Ovary (tissue), 9 donors: ENCODE data around the gene EYS. TPM values are rescaled to one million over a fixed set of nuclear protein-coding genes. Genes with fewer than 3 reads are reported as not detected.
"Not testable (repeated sequence)": the region's sequence is repeated elsewhere in the genome, so short reads cannot be mapped to it uniquely, and the experiment has no call there.

ENCODE experiments used
- DNase-seq, 5 donors: peaks; one replicate each; pipeline ENCODE4 v3.0.0-alpha.2; 2019 to 2020
- H3K27ac ChIP-seq, 2 donors: fragments of 200-600 bp; one replicate each; pipeline versions ENCODE4 v1.5.1 to v1.8.0; 2019 to 2022
- H3K27me3 ChIP-seq: fragments of 200-600 bp; one replicate; pipeline ENCODE4 v1.8.0; 2022
- H3K36me3 ChIP-seq: fragments of 200-600 bp; sonication (generic); one replicate; pipeline ENCODE4 v1.5.1; 2019
- H3K4me1 ChIP-seq: one replicate; pipeline ENCODE4 v1.8.1; 2013; ENCODE audit warnings: mild to moderate bottlenecking, moderate library complexity; ENCODE audit not compliant: insufficient read depth
- H3K4me3 ChIP-seq: fragments of 200-600 bp; sonication (generic); one replicate; pipeline ENCODE4 v1.5.1; 2017
- H3K9me3 ChIP-seq, 2 donors: fragments of 200-600 bp in 1 of 2; sonication (generic) in 1 of 2; one replicate each; pipeline versions ENCODE4 v1.5.1 to v1.8.1; 2013 to 2019; ENCODE audit warnings: mild to moderate bottlenecking in 1 of 2, moderate library complexity in 1 of 2
- CTCF ChIP-seq, 3 donors: fragments of 450-650 bp in 2 of 3; fragments of 200-600 bp in 1 of 3; IDR thresholded peaks; one replicate each; pipeline versions ENCODE4 v1.5.1 to v1.8.0; 2016 to 2022; ENCODE audit warnings: antibody characterized with exemption in 3 of 3, mild to moderate bottlenecking in 1 of 3
- EP300 ChIP-seq: sonication (generic); formaldehyde crosslinking; IDR thresholded peaks from one replicate; pipeline ENCODE4 v1.6.1; 2017; ENCODE audit warnings: antibody characterized with exemption
- POLR2A ChIP-seq: fragments of 450-650 bp; IDR thresholded peaks from one replicate; pipeline ENCODE4 v1.6.1; 2017; ENCODE audit warnings: antibody characterized with exemption, mild to moderate bottlenecking, moderate library complexity
- WGBS, 3 donors: extraction: QIAGEN DNeasy Blood & Tissue Kit in 1 of 3; methylation state at CpG; one replicate each; pipeline versions ENCODE4 v1.1.5 to v1.1.7; 2013 to 2017; 5-methylcytosine and 5-hydroxymethylcytosine counted together
- intact Hi-C, 4 donors: fragments of 100-400 bp; cut with DNase I; formaldehyde crosslinking; loops; one replicate each; pipeline versions ENCODE4 v1.11.0 to v1.15.1; 2022 to 2023
- polyA plus RNA-seq, 2 donors: library from polyadenylated mRNA; stranded (reverse); fragments of 200-250 nt in 1 of 2; fragments of 350-450 nt in 1 of 2; fragmentation: Illumina TruSeq in 1 of 2; extraction: RNeasy Lipid Tissue Mini Kit (QIAGEN cat#74804) in 1 of 2; gene quantifications; one replicate each; pipeline ENCODE4 v1.2.3, GENCODE V29; 2013 to 2014
- total RNA-seq, 7 donors: library from RNA; depleted of rRNA in 2 of 7; stranded (reverse); fragments of >200 nt in 2 of 7; fragmentation: NEBNext Ultra II Directional in 3 of 7; extraction: Animal tissue kit (Norgen Biotek cat#: 25700) in 3 of 7; gene quantifications; one replicate each; pipeline versions ENCODE4 v1.1.0 to v1.2.4, GENCODE V29; 2016 to 2023
- donor health status: DM: no; HTN: no; CAD: no; lungs with moderate emphysema.
- donor health status: DM: no; HTN: no; CAD: no.
- donor health status: Bipolar disorder and iron deficiency.
- donor health status: DM: yes; HTN: yes; CAD: no.
- donor health status: DM: no; HTN: no; CAD: no.
- donor health status: DM: yes; HTN: yes; CAD: no.

The EYS gene
- total and polyA plus RNA-seq, 9 donors = under 0.01 to 0.03 (median 0.01) TPM; not detected in 6

- H3K4me1 ChIP-seq = no peaks in the 10 kb centered on the region
- TF ChIP-seq CTCF (IDR thresholded peaks at IDR 0.05) = no peak
- TF ChIP-seq POLR2A = no peak
- no peak for TF ChIP-seq EP300
- no peak overlapping the region for H3K27ac ChIP-seq
- no peak for DNase-seq
- H3K9me3 ChIP-seq = no peaks in the 10 kb centered on the region
- H3K27me3 ChIP-seq = no peaks in the 10 kb centered on the region
- no peak overlapping the region for H3K4me3 ChIP-seq
- no peaks in the 10 kb centered on the region for H3K36me3 ChIP-seq
- 18 to 23% (median 21%) methylated on average over 1 of the region's 1 CpG for whole genome bisulfite sequencing, 3 donors
- intact Hi-C loops = no loop called here
Observed at GRCh38 chr6:64040113-64040512, 1666.9 kb downstream of the EYS start.

GRCh38 chr6:64037427-64037826, 1669.6 kb downstream of the EYS start:
- DNase-seq = no peak
- no peak for TF ChIP-seq CTCF (IDR thresholded peaks at IDR 0.05)
- no peak for TF ChIP-seq POLR2A
- TF ChIP-seq EP300 = no peak
- Histone ChIP-seq H3K4me1 (no peaks in the 10 kb centered on the region), H3K9me3 (no peaks in the 10 kb centered on the region), H3K27ac (no peak overlapping the region), H3K4me3 (no peak overlapping the region), H3K27me3 (peaks cover 3% of the 10 kb centered on the region), H3K36me3 (no peaks in the 10 kb centered on the region)
- intact Hi-C loops = no loop called here
- WGBS, 3 donors = 22 to 34% (median 26%) methylated on average over 1 of the region's 1 CpG

- no peak for DNase-seq
- no peaks in the 10 kb centered on the region for H3K9me3 ChIP-seq
- H3K36me3 ChIP-seq = no peaks in the 10 kb centered on the region
- TF ChIP-seq CTCF (IDR thresholded peaks at IDR 0.05) = no peak
- TF ChIP-seq EP300 = no peak
- TF ChIP-seq POLR2A = no peak
- H3K4me3 ChIP-seq = no peak overlapping the region
- intact Hi-C loops = no loop called here
- 39 to 51% (median 39%) methylated on average over 3 of the region's 3 CpGs for WGBS, 3 donors
- H3K27ac ChIP-seq = no peak overlapping the region
- no peaks in the 10 kb centered on the region for H3K4me1 ChIP-seq
- peaks cover 3% of the 10 kb centered on the region for H3K27me3 ChIP-seq
Observed at GRCh38 chr6:64034910-64035655, 1671.9 kb downstream of the EYS start.

- Histone ChIP-seq H3K27ac (no peak overlapping the region), H3K9me3 (no peaks in the 10 kb centered on the region), H3K4me1 (no peaks in the 10 kb centered on the region), H3K27me3 (peaks cover 3% of the 10 kb centered on the region), H3K4me3 (no peak overlapping the region), H3K36me3 (no peaks in the 10 kb centered on the region)
- intact Hi-C loops = no loop called here
- TF ChIP-seq CTCF (IDR thresholded peaks at IDR 0.05) (no peak), POLR2A (no peak), EP300 (no peak)
- 50 to 54% (median 53%) methylated on average over 4 of the region's 4 CpGs for WGBS, 3 donors
- no peak for DNase-seq
Observed at GRCh38 chr6:64034291-64034690, 1672.7 kb downstream of the EYS start.

GRCh38 chr6:64030950-64031618, 1675.9 kb downstream of the EYS start:
- H3K9me3 ChIP-seq, H3K36me3 ChIP-seq, DNase-seq, H3K4me1 ChIP-seq, H3K27me3 ChIP-seq, intact Hi-C loops, H3K27ac ChIP-seq, H3K4me3 ChIP-seq: not testable (repeated sequence)
- WGBS, 3 donors = 95 to 97% (median 96%) methylated on average over 15 to 21 of the region's 21 CpGs
